GM12801 (cell line): ENCODE results near the gene ST3GAL5.

Experiments used
- CTCF ChIP-seq: IDR thresholded peaks from one replicate; pipeline ENCODE4 v1.5.1; 2011; ENCODE audit warnings: control low read depth; ENCODE audit not compliant: insufficient read length; ENCODE audit errors: extremely low read depth

The ST3GAL5 gene

GRCh38 chr2:85930129-85931124 is 41.6 kb upstream of the ST3GAL5 start:
- TF ChIP-seq CTCF = no peak

- no peak for TF ChIP-seq CTCF
Measured at GRCh38 chr2:85929096-85930050, 40.6 kb upstream of the ST3GAL5 start.

- TF ChIP-seq CTCF = no peak
Measured at GRCh38 chr2:85926931-85927661, 38.3 kb upstream of the ST3GAL5 start.

GRCh38 chr2:85926526-85926925 is 37.7 kb upstream of the ST3GAL5 start:
- no peak for TF ChIP-seq CTCF

GRCh38 chr2:85925216-85925671 is 36.5 kb upstream of the ST3GAL5 start:
- TF ChIP-seq CTCF = no peak

GRCh38 chr2:85924522-85924921 is 35.7 kb upstream of the ST3GAL5 start:
- TF ChIP-seq CTCF = no peak
